ENCODE data around the gene ABCB4.
"Not testable (repeated sequence)": the region's sequence is repeated elsewhere in the genome, so short reads cannot be mapped to it uniquely, and the experiment has no call there.

The ABCB4 gene

DNA sequence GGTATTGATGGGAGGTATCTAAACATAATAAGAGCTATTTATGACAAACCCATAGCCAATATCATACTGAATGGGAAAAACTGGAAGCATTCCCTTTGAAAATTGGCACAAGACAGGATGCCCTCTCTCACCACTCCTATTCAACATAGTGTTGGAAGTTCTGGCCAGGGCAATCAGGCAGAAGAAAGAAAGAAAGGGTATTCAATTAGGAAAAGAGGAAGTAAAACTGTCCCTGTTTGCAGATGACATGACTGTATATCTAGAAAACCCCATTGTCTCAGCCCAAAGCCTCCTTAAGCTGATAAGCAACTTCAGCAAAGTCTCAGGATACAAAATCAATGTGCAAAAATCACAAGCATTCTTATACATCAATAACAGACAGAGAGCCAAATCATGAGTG is 6.3 kb downstream of the ABCB4 start:
- peaks cover 34 to 42% of the 10 kb centered on the region in 2 donors for H3K27me3 Mint-ChIP-seq
- not testable (repeated sequence) for H3K27ac Mint-ChIP-seq; DNase-seq; H3K36me3 Mint-ChIP-seq (ENCODE audit: insufficient read depth); ATAC-seq (replicated peaks); H3K4me1 Mint-ChIP-seq (ENCODE audit: low read depth in 2 of 2); H3K4me3 Mint-ChIP-seq; H3K9me3 Mint-ChIP-seq

DNA sequence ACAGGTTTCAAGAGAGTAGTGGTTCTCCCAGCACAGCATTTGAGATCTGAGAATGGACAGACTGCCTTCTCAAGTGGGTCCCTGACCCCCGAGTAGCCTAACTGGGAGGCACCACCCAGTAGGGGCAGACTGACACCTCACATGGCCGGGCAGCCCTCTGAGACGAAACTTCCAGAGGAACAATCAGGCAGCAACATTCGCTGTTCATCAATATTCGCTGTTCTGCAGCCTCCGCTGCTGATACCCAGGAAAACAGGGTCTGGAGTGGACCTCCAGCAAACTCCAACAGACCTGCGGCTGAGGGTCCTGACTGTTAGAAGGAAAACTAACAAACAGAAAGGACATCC is 10.0 kb downstream of the ABCB4 start:
- ATAC-seq (replicated peaks); H3K9me3 Mint-ChIP-seq; DNase-seq; H3K4me1 Mint-ChIP-seq (ENCODE audit: low read depth in 2 of 2); H3K27ac Mint-ChIP-seq; H3K36me3 Mint-ChIP-seq (ENCODE audit: insufficient read depth): not testable (repeated sequence)
- Mint-ChIP-seq H3K27me3 (peaks cover 19 to 42% of the 10 kb centered on the region in 2 donors), H3K4me3 (peak overlapping the region in 1 of 2 donors; percentile 5)

DNA sequence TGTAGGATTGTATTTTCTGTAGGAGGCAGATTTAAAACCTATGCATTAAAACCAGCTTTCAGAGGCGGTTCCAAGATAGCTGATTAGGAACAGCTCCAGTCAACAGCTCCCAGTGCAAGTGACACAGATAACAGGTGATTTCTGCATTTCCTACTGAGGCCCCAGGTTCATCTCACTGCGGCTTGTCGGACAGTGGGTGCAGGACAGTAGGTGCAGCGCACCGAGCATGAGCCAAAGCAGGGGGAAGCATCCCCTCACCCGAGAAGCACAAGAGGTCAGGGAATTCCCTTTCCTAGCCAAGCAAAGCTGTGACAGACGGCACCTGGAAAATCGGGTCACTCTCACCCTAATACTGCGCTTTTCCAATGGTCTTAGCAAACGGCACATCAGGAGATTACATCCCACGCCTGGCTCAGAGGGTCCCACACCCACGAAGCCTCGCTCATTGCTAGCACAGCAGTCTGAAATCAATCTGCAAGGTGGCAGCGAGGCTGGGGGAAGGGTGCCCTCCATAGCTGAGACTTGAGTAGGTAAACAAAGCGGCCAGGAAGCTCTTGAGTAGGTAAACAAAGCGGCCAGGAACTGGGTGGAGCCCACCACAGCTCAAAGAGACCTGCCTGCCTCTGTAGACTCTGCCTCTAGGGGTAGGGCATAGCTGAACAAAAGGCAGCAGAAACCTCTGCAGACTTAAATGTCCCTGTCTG is 10.5 kb downstream of the ABCB4 start:
- H3K36me3 Mint-ChIP-seq (ENCODE audit: insufficient read depth); DNase-seq; H3K27ac Mint-ChIP-seq; H3K9me3 Mint-ChIP-seq; H3K4me1 Mint-ChIP-seq (ENCODE audit: low read depth in 2 of 2): not testable (repeated sequence)
- peak overlapping the region in 1 of 2 donors; percentile 5 for H3K4me3 Mint-ChIP-seq
- peak; percentile 36 for ATAC-seq (replicated peaks)
- peaks cover 19 to 42% of the 10 kb centered on the region in 2 donors for H3K27me3 Mint-ChIP-seq

DNA sequence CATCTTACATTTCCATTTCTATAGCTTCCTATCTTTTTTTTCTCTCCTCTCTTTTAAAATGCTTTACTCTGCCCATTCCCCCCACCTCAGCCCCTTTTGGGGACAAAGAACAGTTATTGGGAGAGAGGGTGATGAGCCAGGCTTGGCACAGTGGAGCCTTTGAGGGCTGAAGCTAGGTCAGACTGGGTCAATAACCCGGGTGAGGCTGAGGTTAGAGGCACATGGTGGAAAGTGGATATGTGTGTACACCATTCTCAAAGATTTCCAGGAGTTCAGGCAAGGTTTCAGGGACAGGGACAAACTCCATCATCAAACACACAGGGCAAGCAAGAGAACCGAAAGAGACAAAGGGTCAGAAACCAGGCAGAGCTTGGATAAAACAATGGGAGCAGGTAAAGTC is 11.5 kb downstream of the ABCB4 start:
- H3K4me3 Mint-ChIP-seq: no peak overlapping the region
- DNase-seq: no peak
- peaks cover 0 to 5% of the 10 kb centered on the region in 2 donors for H3K4me1 Mint-ChIP-seq (ENCODE audit: low read depth in 2 of 2)
- H3K9me3 Mint-ChIP-seq: no peaks in the 10 kb centered on the region
- H3K27ac Mint-ChIP-seq: no peak overlapping the region
- peaks cover 19 to 48% of the 10 kb centered on the region in 2 donors for H3K27me3 Mint-ChIP-seq
- no peak for ATAC-seq (replicated peaks)
- H3K36me3 Mint-ChIP-seq (ENCODE audit: insufficient read depth): no peaks in the 10 kb centered on the region

DNA sequence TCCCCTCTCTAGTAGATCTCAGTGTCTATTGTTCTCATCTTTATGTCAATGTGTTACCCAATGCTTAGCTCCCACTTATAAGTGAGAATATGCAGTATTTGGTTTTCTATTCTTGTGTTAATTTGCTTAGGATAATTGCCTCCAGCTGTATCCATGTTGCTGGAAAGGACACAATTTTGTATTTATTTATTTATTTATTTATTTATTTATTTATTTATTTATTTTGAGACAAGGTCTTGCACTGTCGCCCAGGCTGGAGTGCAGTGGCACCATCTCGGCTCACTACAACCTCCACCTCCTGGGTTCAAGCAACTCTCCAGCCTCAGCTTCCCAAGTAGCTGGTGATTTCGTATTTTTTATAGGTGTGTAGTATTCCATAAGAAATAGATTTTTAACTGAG is 15.0 kb downstream of the ABCB4 start:
- peaks cover 19 to 34% of the 10 kb centered on the region in 2 donors for H3K27me3 Mint-ChIP-seq
- not testable (repeated sequence) for H3K4me1 Mint-ChIP-seq (ENCODE audit: low read depth in 2 of 2); ATAC-seq (replicated peaks); H3K9me3 Mint-ChIP-seq; H3K27ac Mint-ChIP-seq; H3K36me3 Mint-ChIP-seq (ENCODE audit: insufficient read depth); H3K4me3 Mint-ChIP-seq; DNase-seq

DNA sequence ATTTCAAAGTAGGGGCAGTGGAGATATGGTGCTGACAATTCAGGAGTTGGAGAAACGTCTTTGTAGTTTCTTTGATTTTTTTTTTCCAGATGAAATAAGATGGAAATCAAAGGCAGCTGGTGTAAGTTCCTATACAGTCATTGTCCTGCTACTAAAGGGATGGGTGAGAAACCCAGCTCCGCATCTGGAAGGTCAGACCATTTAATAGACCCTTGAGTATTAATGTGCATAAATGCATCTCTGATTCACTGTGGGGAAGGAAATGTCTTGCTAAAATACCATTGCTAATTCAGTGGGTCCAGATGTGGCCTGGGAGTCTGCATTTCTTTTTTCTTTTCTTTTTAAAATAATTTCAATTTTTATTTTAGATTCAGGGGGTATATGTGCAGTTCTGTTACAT is 15.5 kb downstream of the ABCB4 start:
- H3K36me3 Mint-ChIP-seq (ENCODE audit: insufficient read depth): no peaks in the 10 kb centered on the region
- H3K27ac Mint-ChIP-seq: no peak overlapping the region
- no peaks in the 10 kb centered on the region for H3K9me3 Mint-ChIP-seq

DNA sequence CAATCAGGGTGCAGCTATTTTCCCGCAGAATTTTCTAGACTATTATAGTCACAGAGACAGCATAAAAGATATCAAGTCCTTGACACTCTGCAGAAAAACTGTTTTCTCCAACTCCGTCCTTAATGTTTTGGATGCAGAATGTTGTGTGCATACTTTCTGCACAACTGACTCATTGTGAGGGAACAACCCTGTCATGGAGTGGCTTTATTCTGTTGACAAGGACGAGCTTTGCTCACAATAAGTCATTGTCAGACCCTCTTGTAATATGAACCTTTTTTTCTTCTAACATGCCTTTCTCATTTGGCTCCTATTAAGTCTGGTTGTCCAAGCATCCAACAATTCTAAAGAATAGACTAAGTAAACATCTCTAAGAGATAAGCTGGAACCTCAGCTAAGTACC is 17.3 kb downstream of the ABCB4 start:
- no peaks in the 10 kb centered on the region for H3K36me3 Mint-ChIP-seq (ENCODE audit: insufficient read depth)

More for the DNA sequence above, 15.5 kb downstream of the ABCB4 start:
- Mint-ChIP-seq H3K4me1 (ENCODE audit: low read depth in 2 of 2) (peaks cover 0 to 2% of the 10 kb centered on the region in 2 donors), H3K4me3 (no peak overlapping the region), H3K27me3 (peaks cover 19 to 33% of the 10 kb centered on the region in 2 donors)
- ATAC-seq (replicated peaks): no peak
- DNase-seq: no peak

DNA sequence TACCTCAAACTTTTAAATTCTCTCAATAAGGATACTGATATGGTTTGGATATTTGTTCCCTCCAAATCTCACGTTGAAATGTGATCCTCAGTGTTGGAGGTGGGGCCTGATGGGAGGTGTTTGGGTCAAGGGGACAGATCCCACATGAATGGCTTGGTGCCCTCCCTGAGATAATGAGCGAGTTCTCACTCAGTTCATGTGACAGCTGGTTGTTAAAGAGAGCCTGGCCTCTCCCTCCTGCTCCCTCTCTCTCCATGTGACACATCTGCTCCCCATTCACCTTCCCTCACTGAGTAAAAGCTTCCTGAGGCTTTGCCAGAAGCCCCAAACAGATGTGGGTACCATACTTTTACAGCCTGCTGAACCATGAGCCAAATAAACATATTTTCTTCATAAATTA is 19.2 kb downstream of the ABCB4 start:
- H3K27ac Mint-ChIP-seq: no peak overlapping the region
- no peak overlapping the region for H3K4me3 Mint-ChIP-seq
- no peaks in the 10 kb centered on the region for H3K4me1 Mint-ChIP-seq (ENCODE audit: low read depth in 2 of 2)
- no peak for ATAC-seq (replicated peaks)
- peaks cover 3% of the 10 kb centered on the region for H3K36me3 Mint-ChIP-seq (ENCODE audit: insufficient read depth)
- H3K9me3 Mint-ChIP-seq: no peaks in the 10 kb centered on the region
- DNase-seq: no peak
- peaks cover 21 to 26% of the 10 kb centered on the region in 2 donors for H3K27me3 Mint-ChIP-seq

More for the DNA sequence above, 17.3 kb downstream of the ABCB4 start:
- Mint-ChIP-seq H3K4me1 (ENCODE audit: low read depth in 2 of 2) (no peaks in the 10 kb centered on the region), H3K27ac (no peak overlapping the region), H3K4me3 (no peak overlapping the region), H3K9me3 (no peaks in the 10 kb centered on the region), H3K27me3 (peaks cover 19 to 21% of the 10 kb centered on the region in 2 donors)
- DNase-seq: no peak
- ATAC-seq (replicated peaks): no peak

DNA sequence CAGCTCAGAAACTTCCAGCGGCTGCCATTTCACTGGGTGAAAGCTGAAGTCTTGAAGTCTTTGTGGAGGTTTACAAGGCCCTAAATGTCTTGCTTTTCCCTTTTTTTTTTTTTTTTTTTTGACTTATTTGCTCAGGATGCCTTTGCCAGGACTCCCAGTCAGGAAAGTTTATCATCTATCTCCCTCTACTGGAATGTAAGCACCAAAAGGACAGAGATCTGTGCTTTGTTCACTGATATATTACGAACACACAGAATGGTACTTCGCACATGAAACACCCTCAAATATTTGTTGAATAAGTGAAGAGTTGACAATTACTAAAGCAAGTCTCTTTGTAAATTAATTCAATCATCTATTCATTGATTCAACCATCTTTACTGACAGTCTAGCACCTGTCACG is 23.2 kb downstream of the ABCB4 start:
- H3K4me3 Mint-ChIP-seq: no peak overlapping the region
- peaks cover 24 to 26% of the 10 kb centered on the region in 2 donors for H3K27me3 Mint-ChIP-seq
- ATAC-seq (replicated peaks): no peak
- no peak overlapping the region for H3K27ac Mint-ChIP-seq
- no peak for DNase-seq
- peaks cover 3% of the 10 kb centered on the region for H3K36me3 Mint-ChIP-seq (ENCODE audit: insufficient read depth)
- peaks cover 0 to 4% of the 10 kb centered on the region in 2 donors for H3K4me1 Mint-ChIP-seq (ENCODE audit: low read depth in 2 of 2)
- H3K9me3 Mint-ChIP-seq: no peaks in the 10 kb centered on the region

DNA sequence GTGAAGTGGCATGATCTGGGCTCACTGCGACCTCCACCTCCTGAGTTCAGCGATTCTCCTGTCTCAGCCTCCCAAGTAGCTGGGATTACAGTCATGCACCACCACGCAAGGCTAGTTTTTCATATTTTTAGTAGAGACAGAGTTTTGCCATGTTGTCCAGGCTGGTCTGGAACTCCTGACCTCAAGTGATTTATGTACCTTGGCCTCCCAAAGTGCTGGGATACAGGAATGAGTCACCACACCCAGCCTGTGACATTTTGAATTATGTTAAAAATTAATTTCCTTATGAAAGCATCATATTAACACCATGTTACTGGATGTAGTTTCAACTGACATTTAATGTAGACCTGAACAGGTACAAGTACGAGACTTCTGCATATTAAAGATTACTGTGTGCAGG is 24.3 kb downstream of the ABCB4 start:
- H3K27ac Mint-ChIP-seq: no peak overlapping the region
- peaks cover 3% of the 10 kb centered on the region for H3K36me3 Mint-ChIP-seq (ENCODE audit: insufficient read depth)
- H3K4me1 Mint-ChIP-seq (ENCODE audit: low read depth in 2 of 2): peaks cover 0 to 4% of the 10 kb centered on the region in 2 donors
- H3K9me3 Mint-ChIP-seq: no peaks in the 10 kb centered on the region
- ATAC-seq (replicated peaks): no peak
- H3K27me3 Mint-ChIP-seq: peaks cover 13 to 24% of the 10 kb centered on the region in 2 donors
- H3K4me3 Mint-ChIP-seq: no peak overlapping the region
- no peak for DNase-seq

DNA sequence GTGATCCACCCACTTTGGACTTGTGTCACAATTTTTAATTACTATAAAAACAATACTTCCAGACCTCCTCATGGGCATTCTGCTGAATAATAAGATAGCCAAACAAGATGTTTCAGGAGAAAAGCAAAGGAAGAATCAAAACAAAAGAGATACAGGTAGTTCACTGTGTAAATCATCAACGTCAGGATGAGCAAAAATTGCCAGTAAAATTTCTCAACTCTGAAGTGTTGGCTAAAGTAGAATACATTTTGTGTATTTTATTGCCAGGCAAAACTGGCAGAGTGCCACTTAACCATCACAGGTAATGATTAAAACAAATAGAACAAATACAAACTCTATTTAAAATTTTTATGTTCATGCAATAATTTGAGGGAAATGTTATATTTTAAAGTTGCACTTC is 24.8 kb downstream of the ABCB4 start:
- Mint-ChIP-seq H3K4me3 (no peak overlapping the region), H3K27me3 (peaks cover 8 to 20% of the 10 kb centered on the region in 2 donors), H3K9me3 (no peaks in the 10 kb centered on the region), H3K27ac (no peak overlapping the region), H3K4me1 (ENCODE audit: low read depth in 2 of 2) (peaks cover 0 to 4% of the 10 kb centered on the region in 2 donors), H3K36me3 (ENCODE audit: insufficient read depth) (peaks cover 3% of the 10 kb centered on the region)
- no peak for DNase-seq
- ATAC-seq (replicated peaks): no peak

DNA sequence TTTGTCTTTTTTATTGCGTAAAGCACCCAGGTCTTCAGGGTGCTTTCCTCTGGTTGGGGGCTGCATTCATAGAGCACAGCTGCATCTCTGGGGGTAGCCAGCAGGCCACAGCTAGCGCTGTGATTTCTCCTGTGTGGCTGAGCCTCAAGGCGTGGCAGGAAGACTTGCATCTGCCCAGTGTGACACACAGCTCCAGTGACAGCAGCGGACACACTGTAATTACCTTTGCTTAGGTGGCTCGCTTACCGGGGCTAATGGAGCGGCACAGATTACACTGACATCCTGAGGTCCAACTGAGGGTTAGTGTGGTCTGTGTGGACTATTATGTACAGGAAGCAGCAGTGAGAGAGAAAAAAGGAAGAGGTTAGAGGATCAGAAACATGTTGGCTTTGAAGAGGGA is 27.1 kb downstream of the ABCB4 start:
- H3K4me1 Mint-ChIP-seq (ENCODE audit: low read depth in 2 of 2): peaks cover 0 to 4% of the 10 kb centered on the region in 2 donors
- DNase-seq: no peak
- no peak for ATAC-seq (replicated peaks)
- H3K36me3 Mint-ChIP-seq (ENCODE audit: insufficient read depth): peaks cover 3% of the 10 kb centered on the region
- peaks cover 9 to 18% of the 10 kb centered on the region in 2 donors for H3K27me3 Mint-ChIP-seq
- H3K4me3 Mint-ChIP-seq: no peak overlapping the region
- H3K27ac Mint-ChIP-seq: no peak overlapping the region
- H3K9me3 Mint-ChIP-seq: no peaks in the 10 kb centered on the region

DNA sequence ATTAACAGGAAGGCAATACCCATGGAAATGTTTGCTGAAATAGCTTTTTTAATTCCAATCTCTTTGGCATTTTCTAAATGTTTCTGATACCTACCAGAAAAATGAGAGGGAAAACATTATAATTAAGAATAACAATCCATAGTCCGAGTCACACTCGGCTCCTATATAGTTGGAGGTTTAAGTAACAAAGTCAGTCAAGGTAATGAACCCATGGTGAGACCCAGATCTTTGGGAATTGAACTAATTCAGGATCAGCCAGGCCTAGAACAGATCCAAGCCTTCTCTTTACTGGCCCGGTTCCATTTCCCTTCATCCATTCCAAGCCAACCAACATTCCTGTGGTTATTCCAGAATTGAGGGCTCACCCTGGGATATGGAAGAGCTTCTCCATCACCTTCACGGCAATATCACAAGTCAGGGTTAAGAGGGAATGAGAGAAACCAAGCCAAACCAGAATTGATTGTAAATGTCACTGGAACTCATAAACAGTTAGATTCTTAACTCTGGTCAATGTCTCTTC is 28.3 kb downstream of the ABCB4 start:
- H3K9me3 Mint-ChIP-seq: no peaks in the 10 kb centered on the region
- H3K27me3 Mint-ChIP-seq: peaks cover 16 to 18% of the 10 kb centered on the region in 2 donors
- DNase-seq (no peak), ATAC-seq (replicated peaks) (no peak)
- H3K36me3 Mint-ChIP-seq (ENCODE audit: insufficient read depth): peaks cover under 1% of the 10 kb centered on the region
- H3K4me3 Mint-ChIP-seq: no peak overlapping the region
- no peak overlapping the region for H3K27ac Mint-ChIP-seq
- peaks cover 0 to 4% of the 10 kb centered on the region in 2 donors for H3K4me1 Mint-ChIP-seq (ENCODE audit: low read depth in 2 of 2)

DNA sequence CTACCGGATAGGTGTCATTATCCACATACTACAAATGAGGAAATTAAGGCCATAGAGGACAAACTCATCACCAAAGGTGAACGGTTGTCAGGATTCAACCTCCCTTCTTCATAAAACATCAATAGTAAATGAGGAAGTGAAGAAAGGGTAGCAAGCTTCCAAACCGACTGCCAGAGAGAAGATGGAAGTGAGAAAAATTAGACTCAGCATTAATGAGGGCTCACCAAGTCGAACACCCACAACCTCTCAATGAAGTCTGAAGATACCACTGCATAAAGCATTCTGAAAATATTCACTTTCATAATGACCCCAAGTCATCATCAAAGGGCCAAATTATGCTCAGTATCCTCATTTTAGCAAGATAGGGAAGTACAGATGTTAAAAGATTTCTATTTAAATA is 29.6 kb downstream of the ABCB4 start:
- ATAC-seq (replicated peaks): no peak
- H3K27ac Mint-ChIP-seq: no peak overlapping the region
- no peaks in the 10 kb centered on the region for H3K36me3 Mint-ChIP-seq (ENCODE audit: insufficient read depth)

More for the DNA sequence above, 29.6 kb downstream of the ABCB4 start:
- DNase-seq: no peak
- Mint-ChIP-seq H3K4me3 (no peak overlapping the region), H3K4me1 (ENCODE audit: low read depth in 2 of 2) (peaks cover 0 to 4% of the 10 kb centered on the region in 2 donors), H3K9me3 (no peaks in the 10 kb centered on the region), H3K27me3 (peaks cover 10 to 18% of the 10 kb centered on the region in 2 donors)
